HAP-1 (cell line): ENCODE measurements around the gene FOXP1.
A peak's percentile ranks its signal among the peaks of the same experiment; 100 is the strongest.

Experiments used
- DNase-seq, 2 experiments: peaks; one replicate each; pipeline ENCODE4 v3.0.0-alpha.2; 2016 to 2020; ENCODE audit warnings: low spot score in 2 of 2
- H3K27me3 ChIP-seq: fragments of 250-450 bp; sonication (Bioruptor Pico); 2 replicates; pipeline ENCODE4 v1.5.1; 2020; ENCODE audit warnings: low read depth, mild to moderate bottlenecking, moderate library complexity
- H3K36me3 ChIP-seq: fragments of 250-450 bp; sonication (Bioruptor Pico); replicated peaks from 2 replicates; pipeline ENCODE4 v1.5.1; 2020; ENCODE audit warnings: mild to moderate bottlenecking
- H3K4me1 ChIP-seq: fragments of 250-450 bp; sonication (Bioruptor Pico); 2 replicates; pipeline ENCODE4 v1.5.1; 2020; ENCODE audit warnings: mild to moderate bottlenecking
- H3K4me3 ChIP-seq: fragments of 250-450 bp; sonication (Bioruptor Pico); 2 replicates; pipeline ENCODE4 v1.5.1; 2020; ENCODE audit warnings: mild to moderate bottlenecking, moderate library complexity
- H3K9me3 ChIP-seq: fragments of 250-450 bp; sonication (Bioruptor Pico); 2 replicates; pipeline ENCODE4 v1.5.1; 2020; ENCODE audit warnings: mild to moderate bottlenecking, moderate library complexity
- in situ Hi-C: fragments of 300-500 bp; cut with MboI; formaldehyde crosslinking; loops from 3 replicates; pipeline ENCODE4 v1.14.3; 2020; ENCODE audit warnings: low sequenced_read_pairs, inconsistent platforms, mixed read lengths

The FOXP1 gene

GRCh38 chr3:71310980-71311660 lies 272.4 kb downstream of the FOXP1 start:
- Histone ChIP-seq H3K4me3 (no peak overlapping the region), H3K9me3 (no peaks in the 10 kb centered on the region), H3K36me3 (no peaks in the 10 kb centered on the region), H3K27me3 (no peaks in the 10 kb centered on the region), H3K4me1 (peaks cover 27% of the 10 kb centered on the region)
- in situ Hi-C loops, result no loop called here
- no peak for DNase-seq

DNA sequence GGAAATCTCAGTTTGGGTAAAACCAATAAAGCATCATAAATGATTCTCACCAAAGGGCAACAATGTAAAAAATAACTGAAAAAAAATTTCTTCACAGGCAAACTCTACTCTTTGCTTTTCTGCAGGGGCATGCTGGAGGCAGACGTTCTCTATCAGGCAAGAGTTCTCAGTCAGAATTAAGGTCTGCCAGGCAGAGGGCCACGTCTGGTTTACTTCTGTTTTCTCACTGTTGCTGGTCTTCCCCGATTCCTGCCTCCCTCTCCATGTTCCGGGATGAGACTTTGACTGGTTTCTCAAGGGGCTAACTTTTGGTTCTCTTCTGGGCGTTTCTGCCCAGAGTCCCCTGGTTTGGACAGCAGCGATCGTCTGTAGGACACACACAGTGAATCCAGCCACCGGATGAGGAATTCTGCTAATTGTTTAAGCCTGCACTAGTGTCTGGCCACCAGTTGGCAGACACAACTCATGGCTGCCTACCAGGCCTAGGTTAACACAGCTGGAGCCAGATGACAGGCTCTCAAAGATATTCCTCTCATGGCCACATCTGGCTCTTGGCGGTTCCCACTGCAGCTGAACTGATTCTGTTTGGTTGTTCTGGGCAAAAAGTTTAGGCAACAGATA lies 273.1 kb downstream of the FOXP1 start:
- H3K36me3 ChIP-seq, result no peaks in the 10 kb centered on the region
- no peak overlapping the region for H3K4me3 ChIP-seq
- H3K27me3 ChIP-seq, result no peaks in the 10 kb centered on the region
- in situ Hi-C loops, result no loop called here
- no peak for DNase-seq
- peaks cover 30% of the 10 kb centered on the region for H3K4me1 ChIP-seq
- H3K9me3 ChIP-seq, result no peaks in the 10 kb centered on the region

- no peaks in the 10 kb centered on the region for H3K9me3 ChIP-seq
- H3K36me3 ChIP-seq, result no peaks in the 10 kb centered on the region
- in situ Hi-C loops, result no loop called here
- H3K4me3 ChIP-seq, result no peak overlapping the region
- no peak for DNase-seq
- H3K27me3 ChIP-seq, result no peaks in the 10 kb centered on the region
- peaks cover 31% of the 10 kb centered on the region for H3K4me1 ChIP-seq
Measured at GRCh38 chr3:71309886-71310285, 273.6 kb downstream of the FOXP1 start.

DNA sequence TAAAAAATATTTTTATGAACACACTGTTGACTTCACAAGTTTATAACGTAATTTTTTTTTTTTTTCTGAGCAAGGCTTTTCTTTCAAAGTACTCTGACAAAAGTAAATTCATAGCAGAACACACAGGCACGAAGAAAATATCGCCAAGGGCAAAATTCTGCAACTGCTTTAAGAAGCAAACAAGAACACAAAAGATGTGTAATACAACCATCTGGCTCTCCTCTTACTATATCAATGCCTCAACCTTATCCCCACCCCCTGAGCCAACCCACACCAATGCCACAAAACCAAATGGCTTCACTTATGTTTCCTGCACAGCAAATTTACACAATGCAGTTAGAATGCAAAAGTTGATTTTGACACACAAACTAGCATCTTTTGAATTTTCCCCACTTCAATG lies 274.2 kb downstream of the FOXP1 start:
- H3K9me3 ChIP-seq, result no peaks in the 10 kb centered on the region
- no peaks in the 10 kb centered on the region for H3K27me3 ChIP-seq
- peaks cover 36% of the 10 kb centered on the region for H3K4me1 ChIP-seq
- DNase-seq, result peak; percentile 73 to 86
- H3K36me3 ChIP-seq, result no peaks in the 10 kb centered on the region
- in situ Hi-C loops, result no loop called here
- H3K4me3 ChIP-seq, result no peak overlapping the region

- in situ Hi-C loops, result no loop called here
- no peaks in the 10 kb centered on the region for H3K27me3 ChIP-seq
- no peaks in the 10 kb centered on the region for H3K36me3 ChIP-seq
- DNase-seq, result peak in 1 of 2 experiments; percentile 22
- peaks cover 41% of the 10 kb centered on the region for H3K4me1 ChIP-seq
- H3K4me3 ChIP-seq, result no peak overlapping the region
- no peaks in the 10 kb centered on the region for H3K9me3 ChIP-seq
Measured at GRCh38 chr3:71308836-71309235, 274.7 kb downstream of the FOXP1 start.

- Histone ChIP-seq H3K27me3 (no peaks in the 10 kb centered on the region), H3K4me1 (peaks cover 44% of the 10 kb centered on the region), H3K4me3 (no peak overlapping the region), H3K9me3 (no peaks in the 10 kb centered on the region), H3K36me3 (no peaks in the 10 kb centered on the region)
- DNase-seq, result no peak
- in situ Hi-C loops, result no loop called here
Measured at GRCh38 chr3:71307991-71308697, 275.4 kb downstream of the FOXP1 start.

DNA sequence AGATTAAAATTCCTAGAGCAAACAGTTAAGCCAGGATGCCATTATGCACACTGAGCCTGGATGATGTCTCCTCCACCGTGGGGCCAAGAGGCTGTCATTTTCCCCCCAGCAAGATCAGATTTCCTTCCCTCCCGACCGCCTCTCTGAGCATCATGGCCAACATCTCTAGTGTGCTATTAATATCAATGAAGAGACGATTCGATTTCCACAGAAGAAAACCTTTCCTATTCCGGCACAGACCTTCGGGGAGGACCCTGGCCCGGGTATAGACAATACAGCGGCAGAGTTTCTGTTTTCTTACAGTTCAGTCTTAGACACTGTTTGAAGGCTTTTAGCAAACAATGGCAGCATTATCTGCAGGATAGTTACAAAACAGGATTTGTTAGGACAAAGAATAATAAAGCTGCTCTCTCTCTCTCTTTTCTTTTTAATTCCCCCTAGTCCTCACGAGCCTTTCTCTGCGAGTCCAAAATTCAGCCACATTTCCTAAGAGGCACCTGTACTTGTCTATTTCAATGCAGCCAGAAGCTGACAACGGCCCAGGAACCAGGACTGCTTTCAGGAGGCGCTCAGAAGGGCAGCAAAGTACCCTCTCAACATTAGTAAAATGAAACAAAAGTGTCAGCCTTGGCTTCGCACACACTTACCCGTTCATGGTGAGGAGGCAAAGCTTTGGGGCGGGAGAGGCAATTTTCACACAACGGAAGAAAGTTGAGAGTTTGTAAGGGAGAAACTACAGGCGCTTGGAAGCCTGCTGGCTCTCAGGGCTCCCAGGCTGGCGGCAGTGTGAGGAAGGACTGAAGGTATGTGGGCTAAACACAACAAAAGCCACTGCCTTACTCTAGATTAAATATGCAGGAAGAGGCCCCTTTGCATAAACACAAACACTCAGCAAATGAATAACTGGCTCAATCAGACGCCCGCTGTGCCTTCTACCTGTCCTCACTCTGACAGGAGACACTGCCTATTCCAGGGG lies 278.0 kb downstream of the FOXP1 start:
- in situ Hi-C loops, result no loop called here
- H3K4me3 ChIP-seq, result peak overlapping the region; percentile 24
- H3K4me1 ChIP-seq, result peaks cover 48% of the 10 kb centered on the region
- no peaks in the 10 kb centered on the region for H3K9me3 ChIP-seq
- peak; percentile 76 to 82 for DNase-seq
- no peaks in the 10 kb centered on the region for H3K36me3 ChIP-seq
- H3K27me3 ChIP-seq, result no peaks in the 10 kb centered on the region

DNA sequence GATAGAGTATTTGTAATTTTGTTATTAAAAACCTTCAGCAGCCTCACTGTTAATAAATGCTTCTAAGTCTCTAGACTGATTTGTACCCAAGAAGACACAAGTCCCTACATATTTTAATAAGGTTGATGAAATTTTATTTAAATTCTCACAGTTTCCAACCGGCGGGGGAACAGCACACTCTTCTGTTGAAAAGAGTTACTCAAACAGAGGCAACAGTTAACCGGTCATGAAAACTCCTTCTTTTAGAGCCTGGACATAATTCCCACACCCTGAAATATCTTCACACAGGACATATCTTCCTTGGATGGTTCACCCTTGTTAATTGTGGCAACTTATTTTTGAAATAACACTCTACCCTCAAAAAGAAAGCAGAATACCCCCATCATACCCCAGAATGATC lies 278.8 kb downstream of the FOXP1 start:
- H3K27me3 ChIP-seq, result no peaks in the 10 kb centered on the region
- in situ Hi-C loops, result no loop called here
- peak in 1 of 2 experiments; percentile 18 for DNase-seq
- H3K9me3 ChIP-seq, result no peaks in the 10 kb centered on the region
- peaks cover 55% of the 10 kb centered on the region for H3K4me1 ChIP-seq
- no peaks in the 10 kb centered on the region for H3K36me3 ChIP-seq
- H3K4me3 ChIP-seq, result peak overlapping the region; percentile 24

DNA sequence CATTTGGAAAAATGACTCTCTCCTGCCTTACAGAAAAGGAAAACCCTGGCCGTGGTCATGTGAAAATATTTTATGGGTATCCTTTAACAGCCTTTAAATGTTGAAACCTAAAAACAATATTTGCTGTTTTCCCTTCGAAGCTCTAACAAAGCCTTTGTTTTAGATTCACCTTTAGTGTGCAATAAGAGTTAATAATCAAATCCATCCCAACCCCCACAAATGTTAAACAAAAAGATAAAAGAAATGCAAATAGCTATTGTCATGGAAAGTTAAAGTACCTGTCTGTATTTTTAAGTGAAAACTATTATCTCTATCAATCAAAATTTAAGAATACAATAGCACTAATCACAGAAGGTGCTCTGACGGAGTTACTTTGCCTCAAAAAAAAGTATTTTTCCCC lies 279.3 kb downstream of the FOXP1 start:
- in situ Hi-C loops, result no loop called here
- peaks cover 55% of the 10 kb centered on the region for H3K4me1 ChIP-seq
- peak overlapping the region; percentile 24; the same call in 1 of the 2 replicates for H3K4me3 ChIP-seq

DNA sequence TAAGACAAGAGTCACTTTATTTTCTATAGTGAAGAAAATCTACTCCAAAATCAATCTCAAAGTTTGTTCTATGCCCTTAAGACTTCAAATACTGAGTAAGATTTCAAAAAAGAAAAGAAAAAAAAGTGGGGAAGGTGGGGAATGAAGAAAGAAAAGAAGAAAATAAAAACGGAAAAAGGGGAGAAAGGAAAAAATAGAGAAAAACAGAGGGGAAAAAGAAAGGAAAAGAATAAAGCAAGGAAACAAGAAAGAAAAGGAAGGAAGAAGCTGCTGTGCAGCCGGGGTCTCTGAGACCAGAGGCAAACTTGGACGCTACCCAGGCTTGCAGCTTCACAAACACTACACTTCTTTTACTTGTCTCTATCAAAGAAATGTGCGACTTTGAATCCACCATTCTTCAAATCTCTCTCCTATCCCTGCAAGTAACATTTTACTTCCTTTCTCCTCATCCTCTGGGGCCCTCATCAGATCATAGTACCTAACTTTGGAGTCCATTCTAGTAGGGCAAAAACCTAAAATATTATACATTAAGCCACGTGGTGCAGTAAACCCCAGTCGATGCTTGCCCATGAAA lies 279.8 kb downstream of the FOXP1 start:
- Histone ChIP-seq H3K36me3 (no peaks in the 10 kb centered on the region), H3K9me3 (no peaks in the 10 kb centered on the region), H3K4me3 (no peak overlapping the region; the same call in 1 of the 2 replicates), H3K4me1 (peaks cover 50% of the 10 kb centered on the region), H3K27me3 (no peaks in the 10 kb centered on the region)
- no peak for DNase-seq
- in situ Hi-C loops, result no loop called here

More for the DNA sequence above, 279.3 kb downstream of the FOXP1 start:
- H3K36me3 ChIP-seq, result no peaks in the 10 kb centered on the region
- DNase-seq, result peak in 1 of 2 experiments; percentile 31
- no peaks in the 10 kb centered on the region for H3K27me3 ChIP-seq
- no peaks in the 10 kb centered on the region for H3K9me3 ChIP-seq

DNA sequence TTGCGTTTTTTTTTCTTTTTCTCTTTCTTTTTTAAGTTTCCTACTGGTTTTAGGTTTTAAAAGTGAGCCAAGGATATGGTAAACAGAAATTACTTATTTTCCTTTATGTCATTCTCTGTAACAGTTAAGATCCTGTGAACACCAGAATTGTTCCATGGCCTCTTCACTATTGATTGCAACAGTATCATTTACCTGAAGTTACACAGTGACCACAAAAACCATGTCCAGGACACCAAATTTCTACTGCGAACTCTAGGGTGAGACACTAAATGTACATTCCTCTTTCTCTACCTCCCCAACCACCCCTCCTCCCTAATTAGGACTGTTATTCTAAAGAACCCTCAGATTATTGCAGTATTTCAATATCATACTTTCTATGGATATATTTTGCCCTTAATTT lies 280.9 kb downstream of the FOXP1 start:
- Histone ChIP-seq H3K27me3 (no peaks in the 10 kb centered on the region), H3K4me3 (no peak overlapping the region), H3K9me3 (no peaks in the 10 kb centered on the region), H3K36me3 (no peaks in the 10 kb centered on the region), H3K4me1 (peaks cover 40% of the 10 kb centered on the region)
- in situ Hi-C loops, result no loop called here
- DNase-seq, result no peak

DNA sequence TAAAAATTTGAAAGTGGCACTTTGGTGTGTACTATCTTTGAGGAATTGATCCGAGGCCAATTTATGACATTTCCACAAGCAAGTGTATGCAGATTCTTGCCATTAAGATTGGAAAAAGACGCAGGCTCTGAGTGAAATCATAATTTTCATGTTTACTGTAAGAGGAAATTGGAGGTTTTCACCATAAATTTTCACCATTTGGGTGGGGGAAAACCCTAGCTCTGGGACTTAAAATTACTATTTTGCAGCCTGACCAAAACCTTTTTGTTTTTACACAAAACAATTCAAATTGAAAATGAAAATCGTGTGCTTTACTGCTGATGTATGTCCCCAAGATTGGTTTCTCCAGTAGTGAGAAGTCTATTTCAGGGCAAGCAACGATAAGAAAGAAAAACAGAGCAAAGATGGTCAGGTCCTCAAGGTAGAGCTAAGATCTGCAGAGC lies 282.6 kb downstream of the FOXP1 start:
- DNase-seq, result no peak
- Histone ChIP-seq H3K4me1 (peaks cover 32% of the 10 kb centered on the region), H3K27me3 (no peaks in the 10 kb centered on the region), H3K9me3 (no peaks in the 10 kb centered on the region), H3K4me3 (no peak overlapping the region), H3K36me3 (no peaks in the 10 kb centered on the region)
- in situ Hi-C loops, result no loop called here

DNA sequence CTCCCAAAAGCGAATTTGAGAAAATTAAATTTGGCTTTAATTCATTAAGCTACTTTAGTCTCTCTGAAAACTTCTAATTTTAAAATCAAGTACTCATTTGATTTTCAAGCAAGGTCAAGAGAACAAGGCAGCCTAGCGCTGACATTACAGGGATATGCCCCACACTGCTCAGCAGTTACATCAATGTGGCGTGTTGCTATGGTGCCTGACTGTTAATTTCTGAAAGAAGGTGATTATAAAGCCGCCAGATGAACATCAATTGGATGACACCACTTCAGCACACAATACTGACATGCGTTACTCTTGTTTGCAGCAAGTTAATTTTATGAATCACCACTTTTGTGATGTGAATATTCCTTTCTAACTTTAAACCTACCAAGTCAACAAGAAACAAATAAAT lies 284.4 kb downstream of the FOXP1 start:
- no peaks in the 10 kb centered on the region for H3K9me3 ChIP-seq
- no peak overlapping the region for H3K4me3 ChIP-seq
- DNase-seq, result peak; percentile 20 to 34
- in situ Hi-C loops, result no loop called here
- H3K27me3 ChIP-seq, result no peaks in the 10 kb centered on the region
- no peaks in the 10 kb centered on the region for H3K36me3 ChIP-seq
- peaks cover 23% of the 10 kb centered on the region for H3K4me1 ChIP-seq
